GM18502 (cell line): Measurements from ENCODE around the gene OR4N2.
A peak's percentile ranks its signal among the peaks of the same experiment; 100 is the strongest.
"Not testable (repeated sequence)": the region's sequence is repeated elsewhere in the genome, so short reads cannot be mapped to it uniquely, and the experiment has no call there.

ENCODE experiments used
- ATAC-seq: cut with Tn5 transposase; IDR thresholded peaks from one replicate; pipeline ENCODE4 v1.9.1; 2021; ENCODE audit warnings: mild to moderate bottlenecking; ENCODE audit not compliant: unreplicated experiment, poor library complexity

The OR4N2 gene, protein sequence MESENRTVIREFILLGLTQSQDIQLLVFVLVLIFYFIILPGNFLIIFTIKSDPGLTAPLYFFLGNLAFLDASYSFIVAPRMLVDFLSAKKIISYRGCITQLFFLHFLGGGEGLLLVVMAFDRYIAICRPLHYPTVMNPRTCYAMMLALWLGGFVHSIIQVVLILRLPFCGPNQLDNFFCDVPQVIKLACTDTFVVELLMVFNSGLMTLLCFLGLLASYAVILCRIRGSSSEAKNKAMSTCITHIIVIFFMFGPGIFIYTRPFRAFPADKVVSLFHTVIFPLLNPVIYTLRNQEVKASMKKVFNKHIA

DNA sequence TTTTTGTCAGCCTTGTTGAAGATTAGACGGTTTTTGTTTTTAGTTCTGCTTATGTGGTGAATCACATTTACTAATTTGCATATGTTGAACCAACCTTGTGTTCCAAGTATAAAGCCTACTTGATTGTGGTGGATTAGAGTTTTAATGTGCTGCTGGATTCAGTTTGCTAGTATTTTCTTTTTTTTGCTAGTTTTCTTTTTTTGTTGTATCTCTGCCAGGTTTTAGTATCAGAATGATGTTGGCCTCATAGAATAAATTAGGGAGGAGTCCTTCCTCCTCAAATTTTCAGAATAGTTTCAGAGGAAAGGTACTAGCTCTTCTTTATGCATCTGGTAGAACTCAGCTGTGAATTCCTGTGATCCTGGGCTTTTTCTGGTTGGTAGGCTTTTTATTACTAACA lies at the start of gene OR4N2:
OR4N2 (plus strand) TSS at position 301 of the 400 bp plus-strand sequence. CDS start 23,679 bp downstream, outside the sequence.
- ATAC-seq, result not testable (repeated sequence)

DNA sequence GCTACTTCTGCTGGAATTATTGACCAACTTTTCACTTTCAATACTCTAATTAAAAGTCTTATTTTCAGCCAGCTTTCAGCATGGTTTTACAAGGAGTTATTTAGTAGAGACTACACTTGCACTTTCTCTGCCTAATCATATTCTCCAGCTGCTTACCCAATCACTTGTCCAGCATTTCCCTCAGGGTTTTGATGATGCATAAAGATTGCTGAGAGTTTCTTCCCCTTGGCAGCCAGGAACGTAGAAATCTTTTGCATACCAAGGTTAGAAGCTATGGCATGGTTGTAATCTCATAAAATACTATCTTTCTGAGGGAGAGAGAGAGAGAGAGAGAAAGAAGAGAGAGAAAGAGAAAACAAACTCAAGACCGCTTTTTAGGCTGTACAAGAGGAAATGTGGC lies 49.4 kb upstream of the OR4N2 start:
- no peak for ATAC-seq

DNA sequence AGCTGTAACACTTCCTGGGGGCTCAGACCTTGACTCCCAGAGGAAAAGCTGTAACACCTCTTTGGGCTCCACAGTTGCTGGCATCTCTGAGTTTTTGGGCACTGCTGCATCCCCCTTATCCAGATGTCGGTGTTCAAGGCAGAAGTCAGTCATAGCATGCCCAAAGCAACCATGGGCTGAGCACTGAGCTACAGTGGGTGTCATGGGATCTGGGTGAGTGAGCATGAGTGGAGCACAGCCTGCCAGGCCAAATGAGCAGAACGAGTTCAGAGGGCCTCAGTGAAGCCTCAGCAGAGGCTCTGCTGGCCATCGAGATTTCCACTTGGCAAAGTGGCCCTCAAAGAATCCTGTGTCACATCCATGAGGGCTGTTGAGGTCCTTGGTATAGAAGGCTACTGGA lies 32.1 kb upstream of the OR4N2 start:
- peak; percentile 4 for ATAC-seq

DNA sequence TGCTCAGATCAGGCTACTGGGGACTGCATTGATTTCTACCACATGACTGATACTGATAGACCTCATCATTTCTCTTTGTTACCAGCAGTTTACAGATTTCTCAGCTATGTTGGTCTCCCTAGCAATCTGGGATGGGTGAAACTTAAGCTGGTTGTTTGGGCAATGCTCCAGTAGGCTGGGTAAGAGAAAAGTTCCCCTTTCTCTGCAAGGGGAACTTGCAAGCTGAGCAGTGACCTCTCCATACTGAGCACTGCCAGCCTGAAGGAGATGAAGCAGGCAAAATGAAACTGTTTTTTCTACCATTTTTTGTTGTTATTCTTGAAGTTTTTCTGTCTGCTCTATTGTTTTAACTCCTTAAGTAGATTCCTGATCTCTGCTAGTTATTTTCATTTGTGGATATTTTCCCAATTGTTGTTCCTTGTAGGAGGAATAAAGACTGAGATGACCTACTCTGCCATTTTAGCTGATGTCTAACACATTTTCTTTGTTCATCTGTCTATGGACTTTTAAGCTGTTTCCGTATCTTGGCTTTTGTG lies 31.6 kb upstream of the OR4N2 start:
- ATAC-seq, result peak; percentile 83

DNA sequence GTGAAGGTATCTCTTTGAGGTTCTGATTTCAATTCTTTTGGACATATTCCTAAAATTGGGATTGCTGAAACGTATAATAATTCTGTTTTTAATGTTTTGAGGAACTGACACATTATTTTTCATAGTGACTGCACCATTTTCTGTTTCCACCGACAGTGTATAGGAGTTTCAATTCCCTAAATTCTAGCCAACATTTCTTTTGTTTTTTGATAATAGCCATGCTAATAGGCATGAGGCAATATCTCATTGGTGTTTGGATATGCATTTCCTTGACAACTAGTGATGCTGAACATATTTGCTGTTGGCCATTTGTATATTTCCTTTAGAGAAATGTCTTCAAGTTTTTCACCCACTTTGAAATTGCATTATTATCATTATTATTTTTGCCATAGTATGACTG lies 31.1 kb upstream of the OR4N2 start:
- peak; percentile 89 for ATAC-seq

DNA sequence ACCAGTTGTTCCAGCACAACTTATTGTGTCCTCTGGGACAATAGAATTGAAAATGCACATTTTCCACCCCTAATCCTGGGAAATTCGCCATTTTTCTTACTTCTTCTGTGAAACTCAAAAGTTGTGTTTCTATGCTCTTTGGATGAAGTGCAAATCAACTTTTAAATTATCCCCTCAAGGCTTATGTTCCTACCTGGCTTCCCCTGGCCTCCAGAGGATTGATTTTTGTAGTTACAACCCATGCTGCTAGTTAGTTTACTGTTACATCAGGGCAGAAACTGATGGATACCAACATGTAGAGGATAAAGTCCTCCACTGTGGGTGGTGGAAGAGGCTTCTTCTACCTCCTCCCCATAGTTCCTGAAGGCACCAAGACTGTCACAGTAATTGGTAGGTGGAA lies 30.4 kb upstream of the OR4N2 start, which contains the start of gene OR4M1:
OR4M1 (plus strand) TSS at position 301 of the 400 bp plus-strand sequence. CDS start 6,819 bp downstream, outside the sequence.
- ATAC-seq, result not testable (repeated sequence)

DNA sequence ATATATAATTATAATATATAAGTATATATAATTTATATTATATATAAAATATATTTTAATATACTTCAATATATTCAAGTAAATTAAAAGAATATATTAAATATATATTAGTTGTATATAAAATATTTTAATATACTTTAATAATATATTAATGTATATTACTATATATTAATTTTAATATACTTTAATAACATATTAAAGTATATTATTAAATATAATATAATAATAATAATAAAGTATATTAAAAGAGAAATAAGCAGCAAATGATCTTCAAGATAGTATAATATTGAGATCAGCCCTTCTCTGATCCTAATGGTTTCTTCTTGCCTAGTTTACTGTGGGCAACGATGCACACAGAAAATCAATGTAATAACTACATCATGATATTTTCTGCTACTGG lies 28.0 kb upstream of the OR4N2 start:
- ATAC-seq, result no peak

DNA sequence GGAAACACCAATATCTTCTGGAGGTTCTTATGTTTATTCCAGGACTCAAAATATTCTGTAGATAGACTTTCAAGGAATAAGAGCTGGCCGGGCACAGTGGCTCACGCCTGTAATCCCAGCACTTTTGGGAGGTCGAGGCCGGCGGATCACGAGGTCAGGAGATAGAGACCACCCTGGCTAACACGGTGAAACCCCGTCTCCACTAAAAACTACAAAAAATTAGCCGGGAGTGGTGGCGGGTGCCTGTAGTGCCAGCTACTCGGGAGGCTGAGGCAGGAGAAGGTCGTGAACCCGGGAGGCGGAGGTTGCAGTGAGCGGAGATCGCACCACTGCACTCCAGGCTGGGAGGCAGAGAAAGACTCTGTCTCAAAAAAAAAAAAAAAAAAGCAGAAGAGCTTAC lies 17.7 kb upstream of the OR4N2 start:
- ATAC-seq, result not testable (repeated sequence)

DNA sequence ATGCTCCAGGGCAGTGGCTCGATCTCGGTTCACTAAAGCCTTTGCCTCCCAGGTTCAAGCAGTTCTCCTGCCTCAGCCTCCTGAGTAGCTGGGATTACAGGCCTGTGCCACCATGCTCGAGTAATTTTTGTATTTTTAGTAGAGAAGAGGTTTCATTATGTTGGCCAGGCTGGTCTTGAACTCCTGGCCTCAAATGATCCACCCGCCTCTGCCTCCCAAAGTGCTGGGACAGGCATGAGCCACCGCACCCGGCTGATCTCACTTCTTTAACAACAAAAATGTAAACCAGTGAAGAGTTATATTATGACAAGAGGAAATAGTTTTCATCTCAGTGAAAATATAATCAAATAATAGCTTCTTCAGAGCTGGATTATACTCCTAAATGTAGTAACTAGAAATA lies 16.3 kb upstream of the OR4N2 start:
- ATAC-seq, result not testable (repeated sequence)

DNA sequence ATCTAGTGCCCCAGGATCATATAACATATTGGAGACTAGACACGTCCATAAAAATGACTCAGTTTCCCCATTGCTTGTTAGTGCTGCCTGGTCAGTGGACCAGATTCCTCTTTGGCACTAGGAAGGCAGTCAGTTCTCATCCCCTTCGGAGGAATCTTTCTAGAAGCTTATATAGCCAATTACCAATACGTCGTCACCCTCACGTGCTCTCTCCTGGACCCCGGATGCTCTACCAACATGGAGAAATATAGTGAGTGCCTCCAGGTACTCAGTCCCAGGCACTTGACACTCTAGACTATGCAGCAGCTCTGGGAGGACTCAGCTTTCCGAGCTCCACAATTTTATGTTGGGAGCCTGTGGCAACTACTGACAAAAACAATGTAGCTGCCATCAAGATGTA lies 15.4 kb upstream of the OR4N2 start:
- not testable (repeated sequence) for ATAC-seq

DNA sequence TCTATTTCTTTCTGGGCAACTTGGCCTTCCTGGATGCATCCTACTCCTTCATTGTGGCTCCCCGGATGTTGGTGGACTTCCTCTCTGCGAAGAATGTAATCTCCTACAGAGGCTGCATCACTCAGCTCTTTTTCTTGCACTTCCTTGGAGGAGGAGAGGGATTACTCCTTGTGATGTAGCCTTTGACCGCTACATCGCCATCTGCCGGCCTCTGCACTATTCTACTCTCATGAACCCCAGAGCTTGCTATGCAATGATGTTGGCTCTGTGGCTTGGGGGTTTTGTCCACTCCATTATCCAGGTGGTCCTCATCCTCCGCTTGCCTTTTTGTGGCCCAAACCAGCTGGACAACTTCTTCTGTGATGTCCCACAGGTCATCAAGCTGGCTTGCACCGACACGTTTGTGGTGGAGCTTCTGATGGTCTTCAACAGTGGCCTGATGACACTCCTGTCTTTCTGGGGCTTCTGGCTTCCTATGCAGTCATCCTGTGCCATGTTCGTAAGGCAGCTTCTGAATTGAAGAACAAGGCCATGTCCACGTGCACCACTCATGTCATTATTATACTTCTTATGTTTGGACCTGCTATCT lies 7.0 kb upstream of the OR4N2 start:
- ATAC-seq, result not testable (repeated sequence)

DNA sequence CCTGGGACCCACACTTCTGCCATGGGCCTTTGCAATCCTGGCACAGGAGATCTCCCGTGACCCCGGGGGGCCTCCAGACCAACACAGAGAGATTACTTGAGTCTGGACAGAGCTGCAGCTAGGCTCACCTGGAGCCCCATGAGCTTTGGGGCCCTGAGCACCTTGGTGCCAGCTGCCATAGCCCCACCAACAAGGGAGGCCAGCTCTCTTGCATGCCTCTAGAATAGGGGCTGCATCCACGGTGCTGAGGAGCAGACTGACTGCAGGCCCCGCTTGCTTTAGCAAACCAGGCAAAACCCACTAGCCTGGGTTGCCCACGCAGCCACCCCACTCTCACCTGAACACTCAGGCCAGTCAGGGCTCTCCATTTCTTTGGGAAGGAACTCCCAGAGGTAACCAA lies 3.7 kb upstream of the OR4N2 start:
- ATAC-seq, result no peak

DNA sequence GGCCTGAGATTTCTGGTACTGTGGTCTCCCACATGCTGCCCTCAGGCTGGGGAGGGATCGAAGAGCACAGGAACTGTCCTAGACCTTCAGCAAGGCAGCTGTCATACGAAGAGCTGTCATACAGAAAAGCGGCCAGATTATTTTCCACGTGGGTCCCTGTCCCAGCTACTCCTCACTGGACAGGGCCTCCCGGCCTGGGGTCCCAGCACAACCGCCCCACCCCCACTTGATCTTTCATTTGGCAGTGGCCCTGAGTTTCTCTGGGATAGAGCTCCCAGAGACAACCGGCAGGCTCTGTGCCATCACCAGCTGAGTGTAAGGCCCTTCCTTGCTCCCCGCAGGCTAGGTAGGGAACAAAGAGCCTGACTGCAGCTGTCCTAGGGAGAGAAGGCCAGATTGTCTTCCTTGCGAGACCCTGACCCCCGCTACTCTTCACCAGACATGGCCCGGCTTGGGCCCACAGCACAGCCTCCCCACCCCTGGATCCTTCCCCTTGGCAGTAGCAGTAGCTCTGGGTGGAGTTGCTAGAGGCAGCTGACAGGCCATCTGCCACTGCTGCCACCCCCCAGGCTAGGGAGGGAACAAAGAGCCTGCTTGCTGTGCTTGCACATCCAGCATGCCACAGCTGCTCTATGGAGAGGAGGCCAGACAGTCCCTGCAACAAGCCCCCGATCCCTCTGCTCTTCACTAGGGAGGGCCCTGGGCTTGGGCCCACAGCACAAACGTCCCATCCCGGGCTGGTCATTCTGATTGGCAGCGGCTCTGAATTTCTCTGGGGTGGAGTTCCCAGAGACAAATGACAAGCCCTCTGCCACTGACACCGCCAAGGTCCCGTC lies 3.1 kb upstream of the OR4N2 start:
- ATAC-seq, result no peak

DNA sequence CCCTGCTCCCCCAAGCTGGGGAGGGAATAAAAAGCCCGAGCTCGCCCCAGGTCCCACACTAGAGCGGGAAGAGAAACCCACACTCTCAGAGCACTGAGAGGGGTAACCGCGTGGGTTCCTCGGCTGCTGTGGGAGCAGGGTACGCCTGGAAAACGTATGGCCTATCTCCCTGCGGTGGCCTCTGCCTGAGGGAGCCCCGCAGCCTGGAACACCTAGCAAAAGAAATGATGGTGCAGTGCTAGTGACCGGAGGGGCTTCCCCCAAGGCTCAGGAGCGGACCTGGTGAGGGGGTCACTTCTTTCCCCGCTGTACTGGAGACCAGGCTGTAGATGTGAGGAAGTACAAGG lies 2.5 kb upstream of the OR4N2 start:
- no peak for ATAC-seq

DNA sequence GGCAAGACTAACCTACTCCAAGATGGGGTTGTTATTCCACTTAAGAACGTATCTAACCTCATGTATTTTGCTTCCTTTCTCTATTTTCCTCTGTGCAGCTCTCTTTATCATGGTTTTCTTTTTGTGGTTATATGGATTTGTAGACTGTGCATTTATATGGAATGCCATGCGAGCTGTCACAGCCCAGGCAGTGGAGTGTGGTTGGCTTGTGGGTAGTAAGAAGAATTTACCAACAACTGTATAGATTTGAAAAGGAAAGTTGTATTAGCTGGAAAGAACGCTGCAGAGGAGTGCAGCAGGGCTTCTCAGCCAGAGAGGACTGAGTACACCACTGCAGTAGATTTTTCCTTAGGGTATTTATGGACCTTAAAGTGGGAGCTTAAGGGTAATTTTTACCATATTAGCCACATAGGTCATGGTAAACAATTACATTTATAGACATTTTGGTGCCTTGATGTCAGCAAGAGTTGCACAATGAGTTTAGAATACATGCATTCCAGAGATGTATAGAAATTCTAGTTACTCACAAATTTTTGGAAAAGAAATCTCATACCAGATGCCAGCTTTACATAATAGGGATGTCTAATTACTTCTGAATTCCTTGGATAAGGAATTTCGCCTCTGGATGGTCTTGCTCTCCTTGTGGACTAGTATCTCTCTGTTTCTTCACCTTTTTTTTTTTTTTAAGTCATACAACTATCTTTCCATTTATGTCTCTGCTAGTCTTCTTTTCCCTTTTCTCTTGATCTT lies 9.8 kb downstream of the OR4N2 start:
- not testable (repeated sequence) for ATAC-seq

DNA sequence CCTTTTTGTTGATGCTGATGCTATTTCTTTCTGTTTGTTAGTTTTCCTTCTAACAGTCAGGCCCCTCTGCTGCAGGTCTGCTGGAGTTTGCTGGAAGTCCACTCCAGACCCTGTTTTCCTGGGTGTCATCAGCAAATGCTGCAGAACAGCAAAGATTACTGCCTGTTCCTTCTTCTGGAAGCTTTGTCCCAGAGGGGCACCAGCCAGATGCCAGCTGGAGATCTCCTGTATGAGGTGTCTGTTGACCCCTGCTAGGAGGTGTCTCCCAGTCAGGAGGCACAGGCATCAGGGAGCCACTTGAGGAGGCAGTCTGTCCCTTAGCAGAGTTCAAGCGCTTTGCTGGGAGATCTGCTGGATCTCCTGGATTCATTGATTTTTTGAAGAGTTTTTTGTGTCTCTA lies 16.3 kb downstream of the OR4N2 start:
- ATAC-seq, result not testable (repeated sequence)

DNA sequence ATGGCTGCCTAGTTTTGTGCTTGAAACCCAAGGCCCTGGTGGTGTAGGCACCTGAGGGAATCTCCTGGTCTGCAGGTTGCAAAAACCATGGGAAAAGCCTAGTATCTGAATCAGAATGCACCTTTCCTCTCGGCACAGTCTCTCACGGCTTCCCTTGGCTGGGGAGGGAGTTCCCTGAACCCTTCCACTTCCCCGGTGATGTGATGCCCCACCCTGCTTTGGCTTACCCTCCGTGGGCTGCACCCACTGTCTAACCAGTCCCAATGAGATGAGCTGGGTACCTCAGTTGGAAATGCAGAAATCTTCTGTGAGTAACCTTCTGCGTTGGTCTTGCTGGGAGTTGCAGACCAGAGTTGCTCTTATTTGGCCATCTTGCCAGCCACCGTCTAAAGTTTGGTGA lies 17.4 kb downstream of the OR4N2 start:
- not testable (repeated sequence) for ATAC-seq

DNA sequence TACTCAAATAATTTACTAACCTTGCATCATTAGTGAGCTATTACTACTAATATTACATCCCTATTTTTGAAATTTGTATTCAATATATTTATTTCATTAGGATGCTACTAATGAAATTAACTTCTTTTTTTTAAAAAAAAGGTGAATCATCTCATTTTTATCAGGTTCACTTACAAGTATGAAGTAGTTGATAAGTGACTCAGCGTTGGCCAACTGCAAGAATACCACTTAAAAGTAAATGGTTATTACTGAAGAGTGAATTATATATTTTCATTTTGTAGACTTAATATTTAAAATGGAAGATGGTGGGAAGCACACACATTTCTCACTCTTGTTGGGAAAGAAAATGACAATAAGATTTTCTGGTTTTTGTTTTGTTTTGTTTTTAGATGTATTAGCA lies 19.6 kb downstream of the OR4N2 start:
- ATAC-seq, result no peak

DNA sequence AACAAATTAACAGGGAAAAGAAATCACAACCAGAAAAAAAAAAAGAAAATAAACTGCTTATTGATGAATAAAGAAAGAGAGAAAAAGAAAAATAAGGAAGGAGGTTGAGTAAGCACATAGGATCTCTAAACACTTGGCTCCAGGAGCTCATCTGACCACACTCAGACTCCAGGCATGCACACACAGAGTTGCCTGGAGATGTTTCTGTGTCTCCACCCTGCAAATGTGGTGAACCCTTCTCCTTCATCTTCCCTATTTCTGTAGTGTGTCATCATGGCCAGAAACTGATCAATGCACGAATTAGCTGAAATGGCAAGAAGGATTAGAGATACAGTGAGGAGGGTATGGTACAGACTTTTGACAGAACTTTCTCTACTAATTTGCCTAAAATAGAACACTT lies 20.2 kb downstream of the OR4N2 start:
- no peak for ATAC-seq

DNA sequence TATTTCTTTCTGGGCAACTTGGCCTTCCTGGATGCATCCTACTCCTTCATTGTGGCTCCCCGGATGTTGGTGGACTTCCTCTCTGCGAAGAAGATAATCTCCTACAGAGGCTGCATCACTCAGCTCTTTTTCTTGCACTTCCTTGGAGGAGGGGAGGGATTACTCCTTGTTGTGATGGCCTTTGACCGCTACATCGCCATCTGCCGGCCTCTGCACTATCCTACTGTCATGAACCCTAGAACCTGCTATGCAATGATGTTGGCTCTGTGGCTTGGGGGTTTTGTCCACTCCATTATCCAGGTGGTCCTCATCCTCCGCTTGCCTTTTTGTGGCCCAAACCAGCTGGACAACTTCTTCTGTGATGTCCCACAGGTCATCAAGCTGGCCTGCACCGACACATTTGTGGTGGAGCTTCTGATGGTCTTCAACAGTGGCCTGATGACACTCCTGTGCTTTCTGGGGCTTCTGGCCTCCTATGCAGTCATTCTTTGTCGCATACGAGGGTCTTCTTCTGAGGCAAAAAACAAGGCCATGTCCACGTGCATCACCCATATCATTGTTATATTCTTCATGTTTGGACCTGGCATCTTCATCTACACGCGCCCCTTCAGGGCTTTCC lies 24.2 kb downstream of the OR4N2 start:
- not testable (repeated sequence) for ATAC-seq
